22Rv1 (cell line): ENCODE results near the gene ZNF133.

ENCODE experiments used
- CTCF ChIP-seq: fragments of 450-650 bp; IDR thresholded peaks from 2 replicates; pipeline ENCODE4 v1.5.1; 2017; ENCODE audit warnings: mild to moderate bottlenecking
- ZFX ChIP-seq: fragments of 450-650 bp; IDR thresholded peaks from 2 replicates; pipeline ENCODE4 v1.6.1; 2017; ENCODE audit warnings: antibody characterized with exemption, borderline replicate concordance

GRCh38 chr20:18316166-18316565 lies 27.8 kb downstream of the ZNF133 start:
- no peak for TF ChIP-seq CTCF
- no peak for TF ChIP-seq ZFX
